ENCODE results near the gene MYRF.

Gene MYRF

GRCh38 chr11:61828379-61828628 lies 75.9 kb downstream of the MYRF start:
- no peak for DNase-seq

- DNase-seq = peak; percentile 16 to 52
Observed at GRCh38 chr11:61828629-61829407, 76.4 kb downstream of the MYRF start.

GRCh38 chr11:61829806-61830205 lies 77.4 kb downstream of the MYRF start:
- DNase-seq = no peak

- no peak for DNase-seq
Observed at GRCh38 chr11:61830237-61831105, 78.0 kb downstream of the MYRF start.

GRCh38 chr11:61832207-61832606 lies 79.8 kb downstream of the MYRF start:
- no peak for DNase-seq

GRCh38 chr11:61832754-61833153 lies 80.3 kb downstream of the MYRF start:
- DNase-seq = no peak

GRCh38 chr11:61833471-61833870 lies 81.0 kb downstream of the MYRF start:
- DNase-seq = no peak

- DNase-seq = no peak
Observed at GRCh38 chr11:61833926-61834277, 81.5 kb downstream of the MYRF start.

- DNase-seq = peak in 1 of 2 experiments; percentile 39
Observed at GRCh38 chr11:61834278-61835048, 82.0 kb downstream of the MYRF start.

- DNase-seq = no peak
Observed at GRCh38 chr11:61836193-61836592, 83.8 kb downstream of the MYRF start.

GRCh38 chr11:61837411-61838005 lies 85.1 kb downstream of the MYRF start:
- no peak for DNase-seq
